HCT116 (cell line): ENCODE results near the gene G3BP1. TPM values are rescaled to one million over a fixed set of nuclear protein-coding genes. Genes with fewer than 3 reads are reported as not detected.
A peak's percentile ranks its signal among the peaks of the same experiment; 100 is the strongest.

ENCODE experiments used
- ATAC-seq: fragments of 200-7000 bp; cut with Tn5 transposase; 2 replicates; pipeline ENCODE4 v1.9.1; 2020; ENCODE audit warnings: mild to moderate bottlenecking, moderate library complexity
- BruUV-seq: library from RNA; stranded (reverse); fragments of 400-500 nt; replicated peaks from 2 replicates; lab custom pipeline; 2021; lab: Mats Ljungman, UMichigan
- CTCF ChIA-PET: fragments of 300-600 bp; sonication (Branson Sonifier 250); formaldehyde crosslinking; loops from one replicate; lab custom pipeline; 2021; ENCODE audit warnings: antibody characterized with exemption; lab: Charles Lee
- POLR2A ChIA-PET: fragments of 300-600, 350-600 bp; sonication (Branson Sonifier 250); formaldehyde crosslinking; loops from one replicate; lab custom pipeline; 2021; ENCODE audit warnings: antibody characterized with exemption; lab: Charles Lee
- RAD21 ChIA-PET, 2 experiments: fragments of 300-600 bp; sonication (Branson Sonifier 250); formaldehyde crosslinking; loops; one replicate each; lab custom pipeline; 2023; ENCODE audit warnings: low total read pairs in 2 of 2; ENCODE audit not compliant: uncharacterized antibody in 2 of 2, unreplicated experiment in 2 of 2, low non-redundant PET in 1 of 2; lab: Charles Lee
- DNase-seq: peaks from one replicate; pipeline ENCODE4 v3.0.0-alpha.2; 2010; ENCODE audit warnings: low read depth, low spot score
- H2AFZ ChIP-seq: fragments of 200-600 bp; shearing (Covaris generic), sonication (generic); 2 replicates; pipeline ENCODE4 v1.6.1; 2017; ENCODE audit warnings: low read depth, mixed run types, mixed read lengths, antibody characterized with exemption, low read length; ENCODE audit not compliant: poor library complexity, severe bottlenecking
- H3K27ac ChIP-seq: 2 replicates; pipeline ENCODE4 v1.5.1; 2012; ENCODE audit warnings: low read depth, low read length
- H3K27me3 ChIP-seq: fragments of 200-600 bp; sonication (generic); 2 replicates; pipeline ENCODE4 v1.6.1; 2016; ENCODE audit warnings: mixed run types, low read length, mixed read lengths; ENCODE audit not compliant: insufficient read depth
- H3K36me3 ChIP-seq, 2 experiments: fragments of 200-500 bp in 1 of 2; fragments of 200-600 bp in 1 of 2; sonication (Bioruptor generic) in 1 of 2; sonication (generic) in 1 of 2; 2 replicates each; pipeline versions ENCODE4 v1.5.1 to v1.6.1; 2014 to 2016; ENCODE audit warnings: low read length in 2 of 2, inconsistent platforms in 1 of 2, mixed read lengths in 1 of 2, mixed run types in 1 of 2; ENCODE audit not compliant: insufficient read depth in 2 of 2, control insufficient read depth in 1 of 2
- H3K4me1 ChIP-seq, 2 experiments: fragments of 200-600 bp in 1 of 2; sonication (generic) in 1 of 2; 2 replicates each; pipeline versions ENCODE4 v1.5.1 to v1.6.1; 2012 to 2017; ENCODE audit warnings: low read length in 2 of 2, inconsistent platforms in 1 of 2, mild to moderate bottlenecking in 1 of 2, mixed read lengths in 1 of 2, mixed run types in 1 of 2, moderate library complexity in 1 of 2; ENCODE audit not compliant: insufficient read depth in 2 of 2, control insufficient read depth in 1 of 2
- H3K4me2 ChIP-seq: fragments of 200-600 bp; sonication (generic); 2 replicates; pipeline ENCODE4 v1.6.1; 2017; ENCODE audit warnings: mixed run types, low read length, mixed read lengths
- H3K4me3 ChIP-seq, 2 experiments: fragments of 200-600 bp in 1 of 2; sonication (generic) in 1 of 2; replicated peaks in 1 of 2; 2 replicates each; pipeline ENCODE4 v1.5.1; 2011 to 2016; ENCODE audit warnings: low read length in 2 of 2, control low read depth in 1 of 2, low read depth in 1 of 2, mild to moderate bottlenecking in 1 of 2, mixed read lengths in 1 of 2, mixed run types in 1 of 2
- H3K79me2 ChIP-seq: fragments of 200-600 bp; sonication (generic); 2 replicates; pipeline ENCODE4 v1.6.1; 2017; ENCODE audit warnings: mild to moderate bottlenecking, mixed run types, low read length, moderate library complexity, mixed read lengths; ENCODE audit not compliant: insufficient read depth
- H3K9ac ChIP-seq: fragments of 200-600 bp; sonication (generic); 2 replicates; pipeline ENCODE4 v1.6.1; 2016; ENCODE audit warnings: low read length, mixed read lengths
- H3K9me2 ChIP-seq: fragments of 200-600 bp; sonication (generic), shearing (Covaris generic); 2 replicates; pipeline ENCODE4 v1.6.1; 2017; ENCODE audit warnings: mixed run types, mild to moderate bottlenecking, moderate library complexity; ENCODE audit not compliant: insufficient read depth
- H3K9me3 ChIP-seq, 2 experiments: fragments of 200-500 bp in 1 of 2; fragments of 200-600 bp in 1 of 2; sonication (Bioruptor generic) in 1 of 2; sonication (generic) in 1 of 2; 2 replicates each; pipeline ENCODE4 v1.6.1; 2014 to 2017; ENCODE audit warnings: low read length in 2 of 2, mixed read lengths in 2 of 2, inconsistent platforms in 1 of 2, low read depth in 1 of 2, mild to moderate bottlenecking in 1 of 2, mixed run types in 1 of 2, moderate library complexity in 1 of 2; ENCODE audit not compliant: control insufficient read depth in 1 of 2, insufficient read depth in 1 of 2
- H4K20me1 ChIP-seq: fragments of 200-600 bp; sonication (generic), shearing (Covaris generic); 2 replicates; pipeline ENCODE4 v1.6.1; 2017; ENCODE audit warnings: mixed run types, mild to moderate bottlenecking, moderate library complexity; ENCODE audit not compliant: insufficient read depth
- CBX3 ChIP-seq: IDR thresholded peaks from 2 replicates; pipeline ENCODE4 v1.6.1; 2012; ENCODE audit warnings: low read depth
- EGR1 ChIP-seq: IDR thresholded peaks from 2 replicates; pipeline ENCODE4 v1.6.1; 2012; ENCODE audit warnings: low read depth
- ELF1 ChIP-seq: IDR thresholded peaks from 2 replicates; pipeline ENCODE4 v1.6.1; 2012; ENCODE audit warnings: low read depth, borderline replicate concordance
- EZH2phosphoT487 ChIP-seq: fragments of 200-600 bp; IDR thresholded peaks from 2 replicates; pipeline ENCODE4 v1.6.1; 2018; ENCODE audit warnings: antibody characterized with exemption, borderline replicate concordance
- FOSL1 ChIP-seq: IDR thresholded peaks from 2 replicates; pipeline ENCODE4 v1.6.1; 2012; ENCODE audit warnings: low read depth
- JUND ChIP-seq: IDR thresholded peaks from 2 replicates; pipeline ENCODE4 v1.6.1; 2012
- POLR2A ChIP-seq: IDR thresholded peaks from 2 replicates; pipeline ENCODE4 v1.7.0; 2011; ENCODE audit warnings: borderline replicate concordance; ENCODE audit not compliant: insufficient read depth, insufficient read length; ENCODE audit errors: extremely low read depth
- POLR2AphosphoS5 ChIP-seq: IDR thresholded peaks from 2 replicates; pipeline ENCODE4 v1.6.1; 2011; ENCODE audit warnings: mild to moderate bottlenecking, low read depth, low read length, moderate library complexity
- RAD21 ChIP-seq: IDR thresholded peaks from 2 replicates; pipeline ENCODE4 v1.6.1; 2012; ENCODE audit warnings: low read depth, mild to moderate bottlenecking
- SIN3A ChIP-seq: IDR thresholded peaks from 2 replicates; pipeline ENCODE4 v1.6.1; 2012; ENCODE audit warnings: low read depth
- SRF ChIP-seq: IDR thresholded peaks from 2 replicates; pipeline ENCODE4 v1.6.1; 2012; ENCODE audit warnings: low read depth
- ZNF274 ChIP-seq: fragments of 200-500 bp; sonication (Bioruptor generic); IDR thresholded peaks from 2 replicates; pipeline ENCODE4 v1.6.1; 2014; ENCODE audit warnings: mild to moderate bottlenecking, low read depth, low read length, inconsistent platforms
- intact Hi-C: fragments of 100-400 bp; cut with micrococcal nuclease; formaldehyde crosslinking; loops from 2 replicates; pipeline ENCODE4 v1.10.0; 2022
- total RNA-seq: library from RNA; stranded (reverse); gene quantifications from one replicate; pipeline ENCODE4 v1.2.1, GENCODE V29; 2021; ENCODE audit not compliant: unreplicated experiment
- TF ChIP-seq, protein P1 (sequence below): IDR thresholded peaks from 2 replicates; pipeline ENCODE4 v1.6.1; 2012
- TF ChIP-seq, protein P2 (sequence below): IDR thresholded peaks from 2 replicates; pipeline ENCODE4 v1.6.1; 2012
- TF ChIP-seq, protein P3 (sequence below): IDR thresholded peaks from 2 replicates; pipeline ENCODE4 v1.6.1; 2012; ENCODE audit warnings: low read depth
- TF ChIP-seq, protein P4 (sequence below): IDR thresholded peaks from 2 replicates; pipeline ENCODE4 v1.6.1; 2011; ENCODE audit warnings: mild to moderate bottlenecking, low read length, moderate library complexity; ENCODE audit not compliant: insufficient replicate concordance; ENCODE audit errors: extremely low read depth

The G3BP1 gene
- total RNA-seq, 1 experiment from 2014 or later = 296 TPM

DNA sequence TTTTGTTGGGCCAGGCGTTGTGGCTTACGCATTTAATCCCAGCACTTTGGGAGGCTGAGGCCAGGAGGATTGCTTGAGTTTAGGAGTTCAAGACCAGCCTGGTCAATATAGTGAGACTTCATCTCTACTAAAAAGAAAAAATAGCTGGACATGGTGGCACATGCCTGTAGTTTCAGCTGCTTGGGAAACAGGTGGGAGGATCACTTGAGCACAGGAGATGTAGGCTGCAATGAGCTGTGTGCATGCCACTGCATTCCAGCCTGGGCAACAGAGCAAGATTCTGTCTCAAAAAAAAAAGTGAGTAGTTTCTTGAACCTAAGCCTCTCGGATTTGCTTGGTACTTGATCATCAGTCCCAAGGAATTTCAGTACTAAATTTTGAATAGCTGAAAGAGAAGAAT, 26.9 kb downstream of the G3BP1 start:
- no peak overlapping the region for H3K4me2 ChIP-seq
- peaks cover 71 to 74% of the 10 kb centered on the region in 2 experiments for H3K36me3 ChIP-seq
- BruUV-seq = no TSS peak
- H3K9me3 ChIP-seq = no peaks in the 10 kb centered on the region
- H3K4me3 ChIP-seq = no peak overlapping the region
- no peaks in the 10 kb centered on the region for H3K27me3 ChIP-seq
- TF ChIP-seq SIN3A = no peak
- TF ChIP-seq SRF = no peak
- TF ChIP-seq ZNF274 = no peak
- no peak for TF ChIP-seq EZH2phosphoT487
- no peak for TF ChIP-seq EGR1
- no peak for TF ChIP-seq POLR2A
- TF ChIP-seq, all 23 proteins: peak for 0
- Histone ChIP-seq H3K27ac (no peak overlapping the region), H3K79me2 (peaks cover 97% of the 10 kb centered on the region), H4K20me1 (peaks cover 39% of the 10 kb centered on the region), H2AFZ (no peak overlapping the region), H3K4me1 (0 out of 4 replicates have a peak, but pooled peaks cover 0 to 3% of the 10 kb centered on the region in 2 experiments), H3K9me2 (no peaks in the 10 kb centered on the region), H3K9ac (no peak overlapping the region)
- RAD21 ChIA-PET = no interaction called here
- intact Hi-C loops = no loop called here
- ATAC-seq = no peak
- POLR2A ChIA-PET = interaction anchor here (2.3 to 3.6 kb wide), 2 partner anchors 11 to 27 kb away, joined by 6 to 14 read pairs; partner anchors contain the start of gene G3BP1
- no peak for DNase-seq
- CTCF ChIA-PET = no interaction called here

DNA sequence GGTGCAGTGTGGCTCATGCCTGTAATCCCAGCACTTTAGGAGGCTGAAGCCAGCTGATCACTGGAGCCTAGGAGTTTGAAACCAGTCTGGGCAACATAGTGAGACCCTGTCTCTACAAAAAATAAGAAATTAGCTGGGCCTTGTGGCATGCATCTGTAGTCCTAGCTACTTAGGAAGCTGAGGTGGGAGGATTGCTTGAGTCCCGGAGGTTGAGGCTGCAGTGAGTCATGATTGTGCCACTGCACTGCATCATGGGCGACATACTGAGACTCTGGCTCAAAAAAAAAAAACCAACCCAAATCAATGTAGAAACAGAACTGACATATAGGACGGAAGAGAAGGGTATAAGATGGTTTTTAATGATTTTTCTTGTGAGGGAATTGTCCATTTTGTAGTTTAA, 27.7 kb downstream of the G3BP1 start:
- ATAC-seq (peak; percentile 34; the same call in 1 of the 2 replicates), DNase-seq (no peak)
- Histone ChIP-seq H3K4me3 (no peak overlapping the region), H3K9me3 (no peaks in the 10 kb centered on the region), H3K79me2 (peaks cover 97% of the 10 kb centered on the region), H3K36me3 (peaks cover 70 to 73% of the 10 kb centered on the region in 2 experiments), H3K9ac (no peak overlapping the region), H3K27me3 (no peaks in the 10 kb centered on the region), H3K9me2 (no peaks in the 10 kb centered on the region), H4K20me1 (peaks cover 43% of the 10 kb centered on the region), H3K4me1 (0 out of 4 replicates have a peak, but pooled peaks cover 0 to 3% of the 10 kb centered on the region in 2 experiments), H3K27ac (no peak overlapping the region), H2AFZ (no peak overlapping the region), H3K4me2 (no peak overlapping the region)
- POLR2A ChIA-PET = interaction anchor here (2.3 to 3.6 kb wide), 2 partner anchors 10 to 28 kb away, joined by 6 to 14 read pairs; partner anchors contain the start of gene G3BP1
- RAD21 ChIA-PET = no interaction called here
- intact Hi-C loops = no loop called here
- CTCF ChIA-PET = interaction anchor here (1.0 to 1.3 kb wide), 2 partner anchors 26 to 141 kb away, joined by 3 to 4 read pairs; no protein-coding TSS in a partner anchor
- BruUV-seq = no TSS peak
- no peak for TF ChIP-seq JUND
- no peak for TF ChIP-seq RAD21
- TF ChIP-seq, protein P1, sequence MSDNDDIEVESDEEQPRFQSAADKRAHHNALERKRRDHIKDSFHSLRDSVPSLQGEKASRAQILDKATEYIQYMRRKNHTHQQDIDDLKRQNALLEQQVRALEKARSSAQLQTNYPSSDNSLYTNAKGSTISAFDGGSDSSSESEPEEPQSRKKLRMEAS = no peak
- TF ChIP-seq, protein P2, sequence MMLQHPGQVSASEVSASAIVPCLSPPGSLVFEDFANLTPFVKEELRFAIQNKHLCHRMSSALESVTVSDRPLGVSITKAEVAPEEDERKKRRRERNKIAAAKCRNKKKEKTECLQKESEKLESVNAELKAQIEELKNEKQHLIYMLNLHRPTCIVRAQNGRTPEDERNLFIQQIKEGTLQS = no peak
- no peak for TF ChIP-seq FOSL1
- TF ChIP-seq, protein P3, sequence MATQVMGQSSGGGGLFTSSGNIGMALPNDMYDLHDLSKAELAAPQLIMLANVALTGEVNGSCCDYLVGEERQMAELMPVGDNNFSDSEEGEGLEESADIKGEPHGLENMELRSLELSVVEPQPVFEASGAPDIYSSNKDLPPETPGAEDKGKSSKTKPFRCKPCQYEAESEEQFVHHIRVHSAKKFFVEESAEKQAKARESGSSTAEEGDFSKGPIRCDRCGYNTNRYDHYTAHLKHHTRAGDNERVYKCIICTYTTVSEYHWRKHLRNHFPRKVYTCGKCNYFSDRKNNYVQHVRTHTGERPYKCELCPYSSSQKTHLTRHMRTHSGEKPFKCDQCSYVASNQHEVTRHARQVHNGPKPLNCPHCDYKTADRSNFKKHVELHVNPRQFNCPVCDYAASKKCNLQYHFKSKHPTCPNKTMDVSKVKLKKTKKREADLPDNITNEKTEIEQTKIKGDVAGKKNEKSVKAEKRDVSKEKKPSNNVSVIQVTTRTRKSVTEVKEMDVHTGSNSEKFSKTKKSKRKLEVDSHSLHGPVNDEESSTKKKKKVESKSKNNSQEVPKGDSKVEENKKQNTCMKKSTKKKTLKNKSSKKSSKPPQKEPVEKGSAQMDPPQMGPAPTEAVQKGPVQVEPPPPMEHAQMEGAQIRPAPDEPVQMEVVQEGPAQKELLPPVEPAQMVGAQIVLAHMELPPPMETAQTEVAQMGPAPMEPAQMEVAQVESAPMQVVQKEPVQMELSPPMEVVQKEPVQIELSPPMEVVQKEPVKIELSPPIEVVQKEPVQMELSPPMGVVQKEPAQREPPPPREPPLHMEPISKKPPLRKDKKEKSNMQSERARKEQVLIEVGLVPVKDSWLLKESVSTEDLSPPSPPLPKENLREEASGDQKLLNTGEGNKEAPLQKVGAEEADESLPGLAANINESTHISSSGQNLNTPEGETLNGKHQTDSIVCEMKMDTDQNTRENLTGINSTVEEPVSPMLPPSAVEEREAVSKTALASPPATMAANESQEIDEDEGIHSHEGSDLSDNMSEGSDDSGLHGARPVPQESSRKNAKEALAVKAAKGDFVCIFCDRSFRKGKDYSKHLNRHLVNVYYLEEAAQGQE = no peak
- TF ChIP-seq ELF1 = no peak
- TF ChIP-seq EGR1 = no peak
- TF ChIP-seq, protein P4, sequence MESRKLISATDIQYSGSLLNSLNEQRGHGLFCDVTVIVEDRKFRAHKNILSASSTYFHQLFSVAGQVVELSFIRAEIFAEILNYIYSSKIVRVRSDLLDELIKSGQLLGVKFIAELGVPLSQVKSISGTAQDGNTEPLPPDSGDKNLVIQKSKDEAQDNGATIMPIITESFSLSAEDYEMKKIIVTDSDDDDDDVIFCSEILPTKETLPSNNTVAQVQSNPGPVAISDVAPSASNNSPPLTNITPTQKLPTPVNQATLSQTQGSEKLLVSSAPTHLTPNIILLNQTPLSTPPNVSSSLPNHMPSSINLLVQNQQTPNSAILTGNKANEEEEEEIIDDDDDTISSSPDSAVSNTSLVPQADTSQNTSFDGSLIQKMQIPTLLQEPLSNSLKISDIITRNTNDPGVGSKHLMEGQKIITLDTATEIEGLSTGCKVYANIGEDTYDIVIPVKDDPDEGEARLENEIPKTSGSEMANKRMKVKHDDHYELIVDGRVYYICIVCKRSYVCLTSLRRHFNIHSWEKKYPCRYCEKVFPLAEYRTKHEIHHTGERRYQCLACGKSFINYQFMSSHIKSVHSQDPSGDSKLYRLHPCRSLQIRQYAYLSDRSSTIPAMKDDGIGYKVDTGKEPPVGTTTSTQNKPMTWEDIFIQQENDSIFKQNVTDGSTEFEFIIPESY = no peak
- TF ChIP-seq POLR2AphosphoS5 = no peak
- TF ChIP-seq CBX3 = no peak
